Measurements from ENCODE around the gene LCA5.
"Not testable (repeated sequence)": the region's sequence is repeated elsewhere in the genome, so short reads cannot be mapped to it uniquely, and the experiment has no call there.

Gene LCA5

DNA sequence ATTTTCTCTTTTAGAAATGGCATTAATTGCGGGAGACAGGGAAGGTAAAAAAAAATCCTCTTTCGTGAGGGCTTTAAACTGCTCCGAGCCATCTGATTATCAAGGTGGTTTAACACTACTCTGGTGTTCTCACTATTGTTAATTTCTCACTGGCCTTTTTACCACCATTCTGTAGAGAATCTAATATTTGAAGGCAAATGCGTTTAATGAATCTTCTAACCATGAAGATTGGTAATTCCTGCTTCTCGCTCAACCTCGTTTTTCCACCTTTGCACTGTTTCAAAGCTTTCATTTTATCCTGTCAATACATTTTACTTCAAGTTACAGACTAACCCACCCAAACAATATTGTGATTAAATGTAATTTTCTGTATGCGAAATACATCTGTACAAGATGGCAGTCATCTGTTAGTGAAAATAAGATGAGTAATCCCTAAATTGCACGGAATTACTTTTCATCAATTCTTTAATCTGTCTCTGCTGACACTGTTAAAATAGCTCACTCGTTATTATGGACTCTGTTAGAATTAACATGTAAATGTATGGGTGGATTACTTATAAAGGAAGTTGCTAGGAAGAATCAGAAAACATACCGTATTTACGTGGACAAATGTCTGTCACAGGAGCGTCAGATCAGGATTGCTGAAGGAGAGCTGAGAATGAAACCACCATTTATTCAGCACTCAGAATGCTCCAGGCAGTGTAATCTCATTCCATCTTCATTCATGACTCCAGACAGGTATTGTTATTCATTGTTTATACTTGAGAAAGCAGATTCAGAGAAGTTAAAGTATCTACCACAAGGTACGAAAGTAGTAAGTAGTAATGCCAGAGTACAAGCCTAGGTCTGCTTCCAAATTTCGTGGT, 1.1 kb upstream of the LCA5 start:
- Histone ChIP-seq H3K9ac (ENCODE audit: low read depth, low read length) (peak overlapping the region; percentile 82), H3K36me3 (ENCODE audit: control insufficient read depth, insufficient read depth, low read length) (0 out of 2 replicates have a peak, but pooled peaks cover 6% of the 10 kb centered on the region), H3K4me3 (ENCODE audit: low read depth, low read length) (peak overlapping the region; percentile 93), H3K4me1 (ENCODE audit: control insufficient read depth, insufficient read depth, low read length) (peaks cover 11% of the 10 kb centered on the region), H3K27me3 (ENCODE audit: control insufficient read depth, insufficient read depth, low read length) (no peaks in the 10 kb centered on the region), H3K9me3 (ENCODE audit: control insufficient read depth, insufficient read depth, low read length) (no peaks in the 10 kb centered on the region), H3K27ac (ENCODE audit: low read depth, low read length) (peak overlapping the region; percentile 94)

DNA sequence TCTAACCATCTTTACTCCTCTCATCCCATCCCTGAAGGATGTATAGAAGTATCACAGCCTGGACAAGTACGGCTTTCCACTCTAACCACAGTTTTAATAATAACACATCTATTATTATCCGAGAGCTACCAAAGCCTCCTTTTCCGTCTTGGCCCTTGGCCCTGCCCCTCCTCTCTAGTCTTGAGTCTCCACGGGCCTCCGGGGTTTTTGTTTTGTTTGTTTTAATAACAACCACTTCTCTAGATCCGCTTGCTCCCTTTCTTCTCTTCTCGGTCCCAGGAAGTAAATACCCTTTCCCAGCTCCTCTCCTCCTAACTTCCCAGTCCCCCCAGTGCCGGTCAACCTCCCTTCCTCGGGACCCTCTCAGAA, 661 bp downstream of the LCA5 start:
- Histone ChIP-seq H3K36me3 (ENCODE audit: control insufficient read depth, insufficient read depth, low read length) (0 out of 2 replicates have a peak, but pooled peaks cover 3% of the 10 kb centered on the region), H3K27ac (ENCODE audit: low read depth, low read length) (peak overlapping the region; percentile 94), H3K9me3 (ENCODE audit: control insufficient read depth, insufficient read depth, low read length) (no peaks in the 10 kb centered on the region), H3K4me1 (ENCODE audit: control insufficient read depth, insufficient read depth, low read length) (peaks cover 11% of the 10 kb centered on the region), H3K9ac (ENCODE audit: low read depth, low read length) (peak overlapping the region; percentile 70; the same call in 1 of the 2 replicates), H3K4me3 (ENCODE audit: low read depth, low read length) (peak overlapping the region; percentile 93), H3K27me3 (ENCODE audit: control insufficient read depth, insufficient read depth, low read length) (no peaks in the 10 kb centered on the region)

DNA sequence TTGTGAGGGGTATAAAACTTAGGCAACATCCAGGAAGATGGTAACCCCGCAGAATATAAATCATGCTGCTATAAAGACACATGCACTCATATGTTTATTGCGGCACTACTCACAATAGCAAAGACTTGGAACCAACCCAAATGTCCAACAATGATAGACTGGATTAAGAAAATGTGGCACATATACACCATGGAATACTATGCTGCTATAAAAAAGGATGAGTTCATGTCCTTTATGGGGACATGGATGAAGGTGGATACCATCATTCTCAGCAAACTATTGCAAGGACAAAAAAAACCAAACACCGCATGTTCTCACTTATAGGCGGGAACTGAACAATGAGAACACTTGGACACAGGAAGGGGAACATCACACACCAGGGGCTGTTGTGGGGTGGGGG, 7.7 kb downstream of the LCA5 start:
- H3K9ac ChIP-seq (ENCODE audit: low read depth, low read length); H3K27me3 ChIP-seq (ENCODE audit: control insufficient read depth, insufficient read depth, low read length); H3K9me3 ChIP-seq (ENCODE audit: control insufficient read depth, insufficient read depth, low read length); H3K4me3 ChIP-seq (ENCODE audit: low read depth, low read length); H3K36me3 ChIP-seq (ENCODE audit: control insufficient read depth, insufficient read depth, low read length); H3K27ac ChIP-seq (ENCODE audit: low read depth, low read length): not testable (repeated sequence)
- H3K4me1 ChIP-seq (ENCODE audit: control insufficient read depth, insufficient read depth, low read length) = peaks cover 12% of the 10 kb centered on the region

DNA sequence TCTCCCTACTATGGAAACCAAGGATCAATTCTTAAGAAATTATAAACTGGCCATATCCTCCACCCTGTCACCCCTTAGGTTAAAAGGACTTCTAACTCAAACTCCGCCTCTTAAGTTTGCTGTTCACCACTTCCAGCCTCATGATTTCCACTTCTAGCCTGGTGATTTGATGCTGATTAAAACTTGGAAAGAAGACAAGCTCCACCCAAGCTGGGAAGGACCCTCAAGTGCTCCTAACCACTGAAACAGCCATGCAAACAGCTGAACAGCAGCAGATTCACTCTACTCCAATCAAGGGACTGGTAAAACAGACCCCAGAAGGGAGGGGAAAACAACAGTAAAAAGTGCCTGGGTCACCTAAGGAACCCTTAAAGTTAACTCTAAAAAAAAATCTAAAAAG, 10.3 kb downstream of the LCA5 start:
- Histone ChIP-seq H3K4me1 (ENCODE audit: control insufficient read depth, insufficient read depth, low read length) (peaks cover 29% of the 10 kb centered on the region), H3K27ac (ENCODE audit: low read depth, low read length) (no peak overlapping the region), H3K36me3 (ENCODE audit: control insufficient read depth, insufficient read depth, low read length) (no peaks in the 10 kb centered on the region), H3K9me3 (ENCODE audit: control insufficient read depth, insufficient read depth, low read length) (no peaks in the 10 kb centered on the region), H3K9ac (ENCODE audit: low read depth, low read length) (no peak overlapping the region), H3K4me3 (ENCODE audit: low read depth, low read length) (no peak overlapping the region), H3K27me3 (ENCODE audit: control insufficient read depth, insufficient read depth, low read length) (no peaks in the 10 kb centered on the region)

DNA sequence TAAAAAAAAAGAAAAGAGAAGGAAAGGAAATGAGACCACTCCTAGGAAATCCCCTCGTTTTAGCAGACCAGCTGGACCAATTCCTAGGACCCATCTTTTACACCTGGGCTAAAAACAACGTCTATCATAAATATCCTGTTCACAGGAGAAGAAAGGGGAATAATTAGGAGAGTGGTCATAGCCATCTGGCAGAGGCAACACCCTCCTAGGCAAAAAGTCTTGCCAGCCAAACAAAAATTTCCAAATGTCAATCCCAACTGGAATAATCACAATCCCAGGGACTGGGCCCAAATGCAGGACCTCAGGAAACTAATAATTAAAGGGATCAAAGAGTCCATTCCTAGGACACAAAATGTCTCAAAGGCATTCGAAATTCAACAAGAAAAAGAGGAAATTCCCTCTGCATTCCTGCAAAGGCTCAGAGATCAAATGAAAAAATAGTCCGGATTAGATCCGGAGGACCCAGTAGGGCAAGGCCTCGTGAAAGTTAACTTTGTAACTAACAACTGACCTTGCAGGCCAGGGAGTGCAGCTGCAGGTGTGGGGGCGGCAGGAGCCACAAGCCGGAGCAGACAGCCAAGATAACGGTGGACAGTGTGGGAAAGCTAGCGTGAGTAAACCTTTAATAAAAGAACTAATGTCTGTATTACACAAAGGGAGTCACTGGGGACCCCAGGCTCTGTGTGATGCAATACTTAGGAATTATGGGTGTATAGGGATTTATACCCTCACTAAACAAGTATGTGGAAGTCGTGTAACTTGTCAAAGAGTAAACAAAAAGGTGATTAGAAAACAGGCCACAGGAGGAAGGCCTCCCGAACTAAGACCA, 11.7 kb downstream of the LCA5 start:
- H3K9me3 ChIP-seq (ENCODE audit: control insufficient read depth, insufficient read depth, low read length) = no peaks in the 10 kb centered on the region
- peaks cover 29% of the 10 kb centered on the region for H3K4me1 ChIP-seq (ENCODE audit: control insufficient read depth, insufficient read depth, low read length)
- H3K4me3 ChIP-seq (ENCODE audit: low read depth, low read length) = no peak overlapping the region
- H3K27ac ChIP-seq (ENCODE audit: low read depth, low read length) = peak overlapping the region; percentile 47
- no peaks in the 10 kb centered on the region for H3K27me3 ChIP-seq (ENCODE audit: control insufficient read depth, insufficient read depth, low read length)
- no peak overlapping the region for H3K9ac ChIP-seq (ENCODE audit: low read depth, low read length)
- no peaks in the 10 kb centered on the region for H3K36me3 ChIP-seq (ENCODE audit: control insufficient read depth, insufficient read depth, low read length)

GRCh38 chr6:79524065-79524464, 13.2 kb downstream of the LCA5 start:
- H3K27me3 ChIP-seq (ENCODE audit: control insufficient read depth, insufficient read depth, low read length) = no peaks in the 10 kb centered on the region
- no peak overlapping the region for H3K27ac ChIP-seq (ENCODE audit: low read depth, low read length)
- no peaks in the 10 kb centered on the region for H3K9me3 ChIP-seq (ENCODE audit: control insufficient read depth, insufficient read depth, low read length)
- H3K4me3 ChIP-seq (ENCODE audit: low read depth, low read length) = no peak overlapping the region
- H3K9ac ChIP-seq (ENCODE audit: low read depth, low read length) = no peak overlapping the region
- no peaks in the 10 kb centered on the region for H3K36me3 ChIP-seq (ENCODE audit: control insufficient read depth, insufficient read depth, low read length)
- H3K4me1 ChIP-seq (ENCODE audit: control insufficient read depth, insufficient read depth, low read length) = peaks cover 29% of the 10 kb centered on the region

- H3K36me3 ChIP-seq (ENCODE audit: control insufficient read depth, insufficient read depth, low read length) = no peaks in the 10 kb centered on the region
Observed at GRCh38 chr6:79522609-79523008, 14.6 kb downstream of the LCA5 start.

DNA sequence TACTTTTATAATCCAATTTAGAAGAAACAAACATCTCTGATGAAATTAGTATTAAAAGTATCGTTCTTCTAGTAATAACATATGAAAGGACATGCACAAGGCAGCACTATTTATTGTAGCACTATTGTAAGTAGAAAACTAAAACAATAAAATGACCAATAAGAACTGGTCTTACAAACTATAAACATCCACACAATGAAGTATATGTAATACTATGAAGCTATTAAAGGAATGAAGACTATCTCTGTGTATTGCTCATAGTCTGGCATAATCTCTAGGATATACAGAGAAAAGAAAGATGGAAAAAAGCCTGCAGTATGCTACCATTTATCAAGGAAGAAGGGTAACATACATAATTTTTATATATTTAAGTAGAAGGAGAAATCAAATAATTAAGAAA, 16.7 kb downstream of the LCA5 start:
- no peaks in the 10 kb centered on the region for H3K36me3 ChIP-seq (ENCODE audit: control insufficient read depth, insufficient read depth, low read length)
- no peak overlapping the region for H3K4me3 ChIP-seq (ENCODE audit: low read depth, low read length)
- no peak overlapping the region for H3K27ac ChIP-seq (ENCODE audit: low read depth, low read length)
- H3K27me3 ChIP-seq (ENCODE audit: control insufficient read depth, insufficient read depth, low read length) = no peaks in the 10 kb centered on the region
- H3K9ac ChIP-seq (ENCODE audit: low read depth, low read length) = no peak overlapping the region
- peaks cover 32% of the 10 kb centered on the region for H3K4me1 ChIP-seq (ENCODE audit: control insufficient read depth, insufficient read depth, low read length)
- no peaks in the 10 kb centered on the region for H3K9me3 ChIP-seq (ENCODE audit: control insufficient read depth, insufficient read depth, low read length)

More at GRCh38 chr6:79522609-79523008, 14.6 kb downstream of the LCA5 start:
- no peaks in the 10 kb centered on the region for H3K9me3 ChIP-seq (ENCODE audit: control insufficient read depth, insufficient read depth, low read length)
- H3K4me3 ChIP-seq (ENCODE audit: low read depth, low read length) = no peak overlapping the region
- H3K9ac ChIP-seq (ENCODE audit: low read depth, low read length) = no peak overlapping the region
- no peaks in the 10 kb centered on the region for H3K27me3 ChIP-seq (ENCODE audit: control insufficient read depth, insufficient read depth, low read length)
- peaks cover 29% of the 10 kb centered on the region for H3K4me1 ChIP-seq (ENCODE audit: control insufficient read depth, insufficient read depth, low read length)
- H3K27ac ChIP-seq (ENCODE audit: low read depth, low read length) = no peak overlapping the region

DNA sequence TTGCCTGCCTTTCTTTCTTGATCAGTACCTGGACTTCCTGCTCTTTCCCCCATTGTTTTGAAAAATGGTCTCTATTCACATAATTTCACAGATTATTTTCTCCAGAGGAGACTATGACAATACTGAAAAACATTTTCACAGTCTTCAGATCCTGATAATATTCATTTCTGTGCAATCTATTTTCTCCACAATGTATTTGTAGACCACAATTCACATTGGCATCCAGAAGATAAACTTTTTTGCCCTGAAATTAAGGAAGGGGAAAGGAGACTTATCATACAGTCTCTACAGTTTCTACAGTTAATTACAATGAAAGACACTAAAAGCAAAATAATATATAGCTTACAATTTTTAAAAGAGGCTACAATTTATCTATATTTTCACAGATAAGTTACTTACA, 18.4 kb downstream of the LCA5 start:
- Histone ChIP-seq H3K36me3 (ENCODE audit: control insufficient read depth, insufficient read depth, low read length) (no peaks in the 10 kb centered on the region), H3K27ac (ENCODE audit: low read depth, low read length) (no peak overlapping the region), H3K4me1 (ENCODE audit: control insufficient read depth, insufficient read depth, low read length) (peaks cover 20% of the 10 kb centered on the region; the same call in 1 of the 2 replicates), H3K9ac (ENCODE audit: low read depth, low read length) (no peak overlapping the region), H3K4me3 (ENCODE audit: low read depth, low read length) (no peak overlapping the region), H3K27me3 (ENCODE audit: control insufficient read depth, insufficient read depth, low read length) (no peaks in the 10 kb centered on the region), H3K9me3 (ENCODE audit: control insufficient read depth, insufficient read depth, low read length) (no peaks in the 10 kb centered on the region)

DNA sequence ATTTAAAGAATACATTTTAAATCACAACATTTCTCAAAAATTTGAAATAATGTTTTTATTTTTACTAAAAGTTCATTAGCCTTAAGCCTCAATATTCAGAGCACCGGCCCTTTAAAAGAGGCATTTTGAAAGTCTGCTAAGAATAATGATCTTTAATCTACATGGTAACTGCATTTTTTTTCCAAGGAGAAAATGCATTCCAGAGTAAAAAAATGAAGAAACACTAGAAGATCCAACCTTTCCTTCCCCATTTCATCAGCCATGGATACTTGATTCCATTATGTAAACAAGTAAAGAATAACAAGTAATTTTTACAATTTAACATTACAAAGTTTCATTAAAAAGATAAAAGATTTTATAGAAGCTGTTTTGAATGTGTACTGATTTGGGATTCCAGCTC, 21.8 kb downstream of the LCA5 start:
- Histone ChIP-seq H3K36me3 (ENCODE audit: control insufficient read depth, insufficient read depth, low read length) (0 out of 2 replicates have a peak, but pooled peaks cover 3% of the 10 kb centered on the region), H3K27ac (ENCODE audit: low read depth, low read length) (no peak overlapping the region), H3K9me3 (ENCODE audit: control insufficient read depth, insufficient read depth, low read length) (no peaks in the 10 kb centered on the region), H3K4me3 (ENCODE audit: low read depth, low read length) (no peak overlapping the region), H3K9ac (ENCODE audit: low read depth, low read length) (no peak overlapping the region), H3K27me3 (ENCODE audit: control insufficient read depth, insufficient read depth, low read length) (no peaks in the 10 kb centered on the region), H3K4me1 (ENCODE audit: control insufficient read depth, insufficient read depth, low read length) (peaks cover 10% of the 10 kb centered on the region; the same call in 1 of the 2 replicates)

DNA sequence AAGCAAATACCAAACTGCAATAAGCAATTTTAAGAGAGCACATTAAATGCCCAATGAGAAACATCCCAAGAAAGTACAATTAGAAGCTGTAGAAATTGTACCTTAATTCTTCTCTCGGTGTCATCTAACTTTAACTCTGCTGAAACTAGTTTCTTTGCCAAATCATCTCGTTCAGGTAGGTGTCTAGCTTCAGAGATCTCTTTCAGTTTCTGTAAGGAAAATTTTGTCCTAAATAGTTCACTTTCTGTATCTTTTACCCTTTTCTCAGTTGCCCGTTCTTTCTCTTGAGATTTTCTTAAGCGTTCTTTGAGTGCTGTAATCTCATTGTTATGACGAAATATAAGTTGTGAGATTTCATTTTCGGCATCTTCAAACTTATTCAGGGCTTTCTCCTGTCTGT, 24.1 kb downstream of the LCA5 start:
- Histone ChIP-seq H3K27ac (ENCODE audit: low read depth, low read length) (no peak overlapping the region), H3K36me3 (ENCODE audit: control insufficient read depth, insufficient read depth, low read length) (0 out of 2 replicates have a peak, but pooled peaks cover 3% of the 10 kb centered on the region), H3K9ac (ENCODE audit: low read depth, low read length) (no peak overlapping the region), H3K4me3 (ENCODE audit: low read depth, low read length) (no peak overlapping the region), H3K4me1 (ENCODE audit: control insufficient read depth, insufficient read depth, low read length) (peaks cover 10% of the 10 kb centered on the region; the same call in 1 of the 2 replicates), H3K27me3 (ENCODE audit: control insufficient read depth, insufficient read depth, low read length) (no peaks in the 10 kb centered on the region), H3K9me3 (ENCODE audit: control insufficient read depth, insufficient read depth, low read length) (no peaks in the 10 kb centered on the region)

All from HUES48 (cell line).